SU-DHL-6 (cell line): Measurements from ENCODE around the gene FAM237A.

Experiments
- EZH2phosphoT487 ChIP-seq: fragments of 200-600 bp; sonication (generic), shearing (Covaris generic); conservative IDR thresholded peaks from 2 replicates; pipeline ENCODE4 v1.6.1; 2018; ENCODE audit warnings: mild to moderate bottlenecking, antibody characterized with exemption, low read length, moderate library complexity, mixed read lengths
- TF ChIP-seq, protein P1 (sequence below): fragments of 200-600 bp; sonication (generic); IDR thresholded peaks from one replicate; pipeline ENCODE4 v1.5.1; 2017; ENCODE audit warnings: antibody characterized with exemption, mild to moderate bottlenecking, low read length, moderate library complexity; ENCODE audit not compliant: insufficient read depth, poor library complexity, severe bottlenecking

DNA sequence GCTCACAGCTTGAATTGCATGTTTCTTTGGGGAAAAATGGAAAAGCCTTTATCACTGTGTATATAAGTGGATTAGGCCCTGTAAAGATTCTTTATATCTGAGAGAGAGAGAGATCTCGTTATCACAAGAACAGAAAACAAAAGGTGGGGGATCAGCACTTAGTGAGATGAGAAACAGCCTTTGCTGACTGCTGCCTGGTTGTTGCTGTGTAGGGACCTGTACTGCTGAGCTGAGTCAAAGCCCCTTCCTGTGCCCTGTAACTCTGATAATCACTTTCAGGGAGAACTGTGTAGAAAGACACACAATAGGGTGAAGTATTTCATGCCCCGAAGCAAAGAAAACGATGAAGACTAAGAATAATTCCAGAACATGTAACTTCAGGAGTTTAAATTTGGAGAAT lies 30.6 kb upstream of the FAM237A start:
- TF ChIP-seq, protein P1, sequence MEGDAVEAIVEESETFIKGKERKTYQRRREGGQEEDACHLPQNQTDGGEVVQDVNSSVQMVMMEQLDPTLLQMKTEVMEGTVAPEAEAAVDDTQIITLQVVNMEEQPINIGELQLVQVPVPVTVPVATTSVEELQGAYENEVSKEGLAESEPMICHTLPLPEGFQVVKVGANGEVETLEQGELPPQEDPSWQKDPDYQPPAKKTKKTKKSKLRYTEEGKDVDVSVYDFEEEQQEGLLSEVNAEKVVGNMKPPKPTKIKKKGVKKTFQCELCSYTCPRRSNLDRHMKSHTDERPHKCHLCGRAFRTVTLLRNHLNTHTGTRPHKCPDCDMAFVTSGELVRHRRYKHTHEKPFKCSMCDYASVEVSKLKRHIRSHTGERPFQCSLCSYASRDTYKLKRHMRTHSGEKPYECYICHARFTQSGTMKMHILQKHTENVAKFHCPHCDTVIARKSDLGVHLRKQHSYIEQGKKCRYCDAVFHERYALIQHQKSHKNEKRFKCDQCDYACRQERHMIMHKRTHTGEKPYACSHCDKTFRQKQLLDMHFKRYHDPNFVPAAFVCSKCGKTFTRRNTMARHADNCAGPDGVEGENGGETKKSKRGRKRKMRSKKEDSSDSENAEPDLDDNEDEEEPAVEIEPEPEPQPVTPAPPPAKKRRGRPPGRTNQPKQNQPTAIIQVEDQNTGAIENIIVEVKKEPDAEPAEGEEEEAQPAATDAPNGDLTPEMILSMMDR: no peak
- TF ChIP-seq EZH2phosphoT487: no peak
